H1 (cell line): ENCODE measurements around the gene KCNC3. TPM values are rescaled to one million over a fixed set of nuclear protein-coding genes. Genes with fewer than 3 reads are reported as not detected.
A peak's percentile ranks its signal among the peaks of the same experiment; 100 is the strongest.

ENCODE experiments used
- ATF2 ChIP-seq: IDR thresholded peaks from 2 replicates; pipeline ENCODE4 v1.6.1; 2012; ENCODE audit warnings: low read length, inconsistent platforms
- CBX5 ChIP-seq: fragments of 300-800, 300-1000 bp; sonication (generic); IDR thresholded peaks from 2 replicates; pipeline ENCODE4 v1.7.1; 2016; ENCODE audit warnings: antibody characterized with exemption, low read length, low read depth
- CEBPB ChIP-seq: IDR thresholded peaks from 2 replicates; pipeline ENCODE4 v1.6.1; 2012; ENCODE audit warnings: low read depth, low read length
- CTCF ChIP-seq, 3 experiments: IDR thresholded peaks; 1 replicate in 2 of 3; 2 replicates in 1 of 3; pipeline versions ENCODE4 v1.5.1 to v1.6.1; 2011; ENCODE audit warnings: low read length in 3 of 3, mild to moderate bottlenecking in 3 of 3, inconsistent platforms in 2 of 3, low read depth in 1 of 3, moderate library complexity in 1 of 3; ENCODE audit not compliant: insufficient read depth in 1 of 3; ENCODE audit errors: control extremely low read depth in 1 of 3
- EP300 ChIP-seq, 2 experiments: IDR thresholded peaks; 1 replicate in 1 of 2; 2 replicates in 1 of 2; pipeline ENCODE4 v1.6.1; 2011 to 2012; ENCODE audit warnings: low read depth in 2 of 2, low read length in 2 of 2, mild to moderate bottlenecking in 2 of 2, borderline replicate concordance in 1 of 2, inconsistent platforms in 1 of 2, moderate library complexity in 1 of 2
- EZH2 ChIP-seq: fragments of 200-600 bp; sonication (generic); IDR thresholded peaks from 2 replicates; pipeline ENCODE4 v1.7.1; 2012; ENCODE audit warnings: low read depth, mild to moderate bottlenecking, moderate library complexity, low read length, inconsistent platforms; ENCODE audit not compliant: severe bottlenecking
- HDAC2 ChIP-seq, 2 experiments: fragments of 300-600 bp in 1 of 2; sonication (generic) in 1 of 2; IDR thresholded peaks; 2 replicates each; pipeline ENCODE4 v1.6.1; 2011 to 2012; ENCODE audit warnings: low read depth in 2 of 2, low read length in 2 of 2, mild to moderate bottlenecking in 2 of 2, moderate library complexity in 2 of 2, borderline replicate concordance in 1 of 2, inconsistent platforms in 1 of 2
- MAFK ChIP-seq: IDR thresholded peaks from 2 replicates; pipeline ENCODE4 v1.6.1; 2012; ENCODE audit warnings: low read depth, mild to moderate bottlenecking, improper control_type of control experiment, low read length
- PHF8 ChIP-seq: fragments of 200-600 bp; sonication (generic); conservative IDR thresholded peaks from 2 replicates; pipeline ENCODE4 v1.7.1; 2012; ENCODE audit warnings: low read depth, mild to moderate bottlenecking, inconsistent platforms, low read length, moderate library complexity
- POU5F1 ChIP-seq: IDR thresholded peaks from 2 replicates; pipeline ENCODE4 v1.6.1; 2011; ENCODE audit warnings: low read depth, mild to moderate bottlenecking, low read length, moderate library complexity
- RAD21 ChIP-seq, 2 experiments: IDR thresholded peaks in 1 of 2; conservative IDR thresholded peaks in 1 of 2; 2 replicates each; pipeline ENCODE4 v1.6.1; 2011; ENCODE audit warnings: low read depth in 2 of 2, low read length in 2 of 2, improper control_type of control experiment in 1 of 2, inconsistent platforms in 1 of 2, mild to moderate bottlenecking in 1 of 2, moderate library complexity in 1 of 2
- RXRA ChIP-seq: IDR thresholded peaks from 2 replicates; pipeline ENCODE4 v1.6.1; 2011; ENCODE audit warnings: low read depth, mild to moderate bottlenecking, low read length, moderate library complexity; ENCODE audit not compliant: insufficient read depth
- SAP30 ChIP-seq: fragments of 300-600 bp; sonication (generic); IDR thresholded peaks from 2 replicates; pipeline ENCODE4 v1.7.1; 2012; ENCODE audit warnings: low read length, moderate library complexity, mild to moderate bottlenecking, inconsistent platforms; ENCODE audit not compliant: insufficient read depth, insufficient replicate concordance
- SIX5 ChIP-seq: IDR thresholded peaks from 2 replicates; pipeline ENCODE4 v1.6.1; 2011; ENCODE audit warnings: mild to moderate bottlenecking, low read depth, low read length
- SP1 ChIP-seq: IDR thresholded peaks from 2 replicates; pipeline ENCODE4 v1.6.1; 2011; ENCODE audit warnings: low read depth, low read length
- TAF7 ChIP-seq: optimal IDR thresholded peaks from 2 replicates; pipeline ENCODE3; 2011; ENCODE audit warnings: low read depth, mild to moderate bottlenecking, inconsistent platforms, low read length, moderate library complexity, borderline replicate concordance
- TBP ChIP-seq: IDR thresholded peaks from 2 replicates; pipeline ENCODE4 v1.6.1; 2011; ENCODE audit warnings: low read depth, low read length, improper control_type of control experiment
- USF2 ChIP-seq: IDR thresholded peaks from 2 replicates; pipeline ENCODE4 v1.6.1; 2011; ENCODE audit warnings: low read length, improper control_type of control experiment
- polyA plus RNA-seq, 7 experiments: library from polyadenylated mRNA; depleted of rRNA in 3 of 7; stranded (reverse) in 5 of 7; unstranded in 2 of 7; fragments of >200 nt in 5 of 7; fragments of 200-250 nt in 2 of 7; gene quantifications; 1 replicate in 5 of 7; 2 replicates in 1 of 7; 4 replicates in 1 of 7; pipeline versions ENCODE4 v1.2.1 to v1.2.3, GENCODE V29; 2011 to 2013; ENCODE audit warnings: missing spikeins in 2 of 7, mixed read lengths in 2 of 7
- total RNA-seq: library from RNA; stranded (reverse); fragmentation: NEBNext Ultra II Directional; extraction: Animal tissue kit (Norgen Biotek cat#: 25700); gene quantifications from 2 replicates; pipeline ENCODE4 v1.2.1, GENCODE V29; 2021

Gene KCNC3
- total and polyA plus RNA-seq, 2 of the 8 experiments (the other 6 are each of a cell fraction or from before 2014, with no cell fraction given): 3.9 to 7.2 TPM

- no peak for TF ChIP-seq TBP
- TF ChIP-seq USF2: no peak
- TF ChIP-seq TAF7: no peak
- TF ChIP-seq CBX5: no peak
- TF ChIP-seq EZH2: no peak
- no peak for TF ChIP-seq RAD21 (IDR thresholded peaks at IDR 0.05 in 1 of 2, conservative IDR thresholded peaks at IDR 0.05 in 1 of 2; ENCODE audit: low read depth in 2 of 2, low read length in 2 of 2)
- TF ChIP-seq HDAC2 (IDR thresholded peaks at IDR 0.05; ENCODE audit: borderline replicate concordance in 1 of 2, low read depth in 2 of 2, low read length in 2 of 2): peak in 1 of 2 experiments; percentile 44; a peak in 1 of 4 replicates
- TF ChIP-seq MAFK: no peak
- peak; percentile 46; the same call in 1 of the 2 replicates for TF ChIP-seq SP1
- TF ChIP-seq SAP30: no peak
- TF ChIP-seq CTCF (IDR thresholded peaks at IDR 0.05; ENCODE audit: control extremely low read depth in 1 of 3, insufficient read depth in 1 of 3, low read depth in 1 of 3, low read length in 3 of 3): no peak
- no peak for TF ChIP-seq POU5F1
- 0 out of 2 replicates have a peak, but pooled peaks have one; percentile 10 for TF ChIP-seq PHF8
- no peak for TF ChIP-seq RXRA
- TF ChIP-seq ATF2: peak; percentile 46; the same call in 1 of the 2 replicates
- TF ChIP-seq SIX5: peak; percentile 92
- TF ChIP-seq CEBPB: no peak
- TF ChIP-seq EP300 (IDR thresholded peaks at IDR 0.05; ENCODE audit: borderline replicate concordance in 1 of 2, low read depth in 2 of 2, low read length in 2 of 2): no peak
Measured at GRCh38 chr19:50333235-50333736, 4.1 kb upstream of the KCNC3 start (continued).
